Spleen (tissue), 11 donors: ENCODE data around the gene ERCC6L2. TPM values are rescaled to one million over a fixed set of nuclear protein-coding genes. Genes with fewer than 3 reads are reported as not detected.

Experiments used
- DNase-seq: peaks from one replicate; pipeline ENCODE4 v3.0.0-alpha.2; 2020
- H3K27ac ChIP-seq, 8 donors: fragments of 200-600 bp; sonication (generic) in 7 of 8; 1 replicate in 4 of 8; 2 replicates in 4 of 8; pipeline versions ENCODE4 v1.5.0 to v1.8.0; 2016 to 2021; ENCODE audit warnings: inconsistent platforms in 4 of 8, mild to moderate bottlenecking in 4 of 8, moderate library complexity in 1 of 8
- H3K27me3 ChIP-seq, 7 donors: fragments of 200-600 bp; sonication (generic) in 6 of 7; replicated peaks in 1 of 7; 1 replicate in 4 of 7; 2 replicates in 3 of 7; pipeline versions ENCODE4 v1.5.0 to v1.8.0; 2016 to 2021; ENCODE audit warnings: inconsistent platforms in 3 of 7, mild to moderate bottlenecking in 1 of 7
- H3K36me3 ChIP-seq, 6 donors: fragments of 200-600 bp; sonication (generic) in 5 of 6; 1 replicate in 4 of 6; 2 replicates in 2 of 6; pipeline versions ENCODE4 v1.5.0 to v1.8.0; 2016 to 2021; ENCODE audit warnings: inconsistent platforms in 2 of 6
- H3K4me1 ChIP-seq, 6 donors: fragments of 200-600 bp; sonication (generic) in 5 of 6; 1 replicate in 3 of 6; 2 replicates in 3 of 6; pipeline versions ENCODE4 v1.5.0 to v1.8.0; 2016 to 2021; ENCODE audit warnings: inconsistent platforms in 3 of 6
- H3K4me3 ChIP-seq, 8 donors: fragments of 200-600 bp; sonication (generic) in 7 of 8; 1 replicate in 4 of 8; 2 replicates in 4 of 8; pipeline versions ENCODE4 v1.5.0 to v1.8.0; 2016 to 2021; ENCODE audit warnings: inconsistent platforms in 4 of 8, mild to moderate bottlenecking in 4 of 8, moderate library complexity in 2 of 8
- H3K9me3 ChIP-seq, 8 donors: fragments of 200-600 bp; sonication (generic) in 7 of 8; 1 replicate in 4 of 8; 2 replicates in 4 of 8; pipeline versions ENCODE4 v1.5.0 to v1.8.0; 2016 to 2021; ENCODE audit warnings: inconsistent platforms in 4 of 8
- POLR2A ChIP-seq, 3 donors: fragments of 450-650 bp; IDR thresholded peaks; one replicate each; pipeline ENCODE4 v1.5.1; 2017; ENCODE audit warnings: antibody characterized with exemption in 3 of 3, mild to moderate bottlenecking in 1 of 3
- POLR2AphosphoS5 ChIP-seq, 3 donors: sonication (generic); formaldehyde crosslinking; IDR thresholded peaks; one replicate each; pipeline ENCODE4 v1.5.1; 2017; ENCODE audit warnings: antibody characterized with exemption in 3 of 3
- WGBS, 5 donors: extraction: QIAGEN DNeasy Blood & Tissue Kit in 3 of 5; methylation state at CpG; one replicate each; pipeline versions ENCODE4 v1.1.5 to v1.1.7; 2013 to 2018; 5-methylcytosine and 5-hydroxymethylcytosine counted together
- intact Hi-C: fragments of 100-400 bp; cut with DNase I; formaldehyde crosslinking; loops from one replicate; pipeline ENCODE4 v1.15.0; 2023; ENCODE audit warnings: low total_unique reads
- polyA plus RNA-seq, 3 donors: library from polyadenylated mRNA; stranded (reverse); fragments of 200-250 nt; gene quantifications; one replicate each; pipeline ENCODE4 v1.2.1, GENCODE V29; 2013
- total RNA-seq, 7 donors: library from RNA; depleted of rRNA in 3 of 7; stranded (reverse); fragments of >200 nt in 3 of 7; fragmentation: NEBNext Ultra II Directional in 4 of 7; extraction: Animal tissue kit (Norgen Biotek cat#: 25700) in 4 of 7; gene quantifications; one replicate each; pipeline versions ENCODE4 v1.1.0 to v1.2.1, GENCODE V29; 2016 to 2021
- TF ChIP-seq, protein P1 (sequence below), 11 experiments: fragments of 200-600 bp in 7 of 11; fragments of 450-650 bp in 4 of 11; sonication (generic) in 4 of 11; IDR thresholded peaks in 8 of 11; conservative IDR thresholded peaks in 3 of 11; 1 replicate in 7 of 11; 2 replicates in 4 of 11; pipeline versions ENCODE4 v1.4.0 to v1.8.0; 2016 to 2021; ENCODE audit warnings: antibody characterized with exemption in 11 of 11, inconsistent platforms in 4 of 11, mild to moderate bottlenecking in 1 of 11
- donor health status: healthy with polysubstance abuse.
- donor health status: DM: no; HTN: no; CAD: no; lungs with moderate emphysema.
- donor health status: DM: no; HTN: no; CAD: no.
- donor health status: Bipolar disorder and iron deficiency.
- donor health status: healthy.
- donor health status: DM: no; HTN: no; CAD: no.
- donor health status: DM: yes; HTN: yes; CAD: no.

Gene ERCC6L2
- total and polyA plus RNA-seq, 10 donors, result 4.6 to 118 (median 70.9) TPM

DNA sequence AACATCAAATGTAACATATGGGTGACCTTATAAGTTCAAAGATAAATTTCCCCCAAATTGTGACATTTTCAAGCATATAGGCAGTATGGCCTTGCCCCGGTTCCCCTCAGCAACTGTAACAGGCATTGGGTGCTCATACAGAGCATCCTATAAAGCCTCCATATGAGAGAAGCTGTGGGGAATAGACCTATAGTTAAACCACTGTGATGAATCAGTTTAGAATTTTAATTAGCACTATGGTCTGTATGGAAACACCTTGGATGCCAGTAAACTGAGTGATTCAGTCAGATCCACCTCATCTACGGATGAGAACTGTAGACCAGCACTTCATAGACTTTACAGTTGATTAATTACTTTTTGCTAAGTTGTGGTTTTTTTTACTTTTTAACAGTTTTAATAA is 79.4 kb downstream of the ERCC6L2 start:
- intact Hi-C loops, result no loop called here
- DNase-seq, result no peak
- H3K36me3 ChIP-seq, result peaks cover 6 to 60% (median 17%) of the 10 kb centered on the region in 6 donors
- TF ChIP-seq POLR2A (IDR thresholded peaks at IDR 0.05) (no peak), POLR2AphosphoS5 (IDR thresholded peaks at IDR 0.05) (no peak)
- TF ChIP-seq, protein P1, sequence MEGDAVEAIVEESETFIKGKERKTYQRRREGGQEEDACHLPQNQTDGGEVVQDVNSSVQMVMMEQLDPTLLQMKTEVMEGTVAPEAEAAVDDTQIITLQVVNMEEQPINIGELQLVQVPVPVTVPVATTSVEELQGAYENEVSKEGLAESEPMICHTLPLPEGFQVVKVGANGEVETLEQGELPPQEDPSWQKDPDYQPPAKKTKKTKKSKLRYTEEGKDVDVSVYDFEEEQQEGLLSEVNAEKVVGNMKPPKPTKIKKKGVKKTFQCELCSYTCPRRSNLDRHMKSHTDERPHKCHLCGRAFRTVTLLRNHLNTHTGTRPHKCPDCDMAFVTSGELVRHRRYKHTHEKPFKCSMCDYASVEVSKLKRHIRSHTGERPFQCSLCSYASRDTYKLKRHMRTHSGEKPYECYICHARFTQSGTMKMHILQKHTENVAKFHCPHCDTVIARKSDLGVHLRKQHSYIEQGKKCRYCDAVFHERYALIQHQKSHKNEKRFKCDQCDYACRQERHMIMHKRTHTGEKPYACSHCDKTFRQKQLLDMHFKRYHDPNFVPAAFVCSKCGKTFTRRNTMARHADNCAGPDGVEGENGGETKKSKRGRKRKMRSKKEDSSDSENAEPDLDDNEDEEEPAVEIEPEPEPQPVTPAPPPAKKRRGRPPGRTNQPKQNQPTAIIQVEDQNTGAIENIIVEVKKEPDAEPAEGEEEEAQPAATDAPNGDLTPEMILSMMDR (IDR thresholded peaks at IDR 0.05 in 8 of 11, conservative IDR thresholded peaks at IDR 0.05 in 3 of 11), result no peak
- no peaks in the 10 kb centered on the region for H3K27me3 ChIP-seq
- 78 to 97% (median 87%) methylated on average over 2 of the region's 2 CpGs for WGBS, 5 donors
- H3K9me3 ChIP-seq, result peaks cover 0 to 39% (median 22%) of the 10 kb centered on the region in 8 donors
- H3K4me1 ChIP-seq, result no peaks in the 10 kb centered on the region
- no peak overlapping the region for H3K4me3 ChIP-seq
- H3K27ac ChIP-seq, result no peak overlapping the region

DNA sequence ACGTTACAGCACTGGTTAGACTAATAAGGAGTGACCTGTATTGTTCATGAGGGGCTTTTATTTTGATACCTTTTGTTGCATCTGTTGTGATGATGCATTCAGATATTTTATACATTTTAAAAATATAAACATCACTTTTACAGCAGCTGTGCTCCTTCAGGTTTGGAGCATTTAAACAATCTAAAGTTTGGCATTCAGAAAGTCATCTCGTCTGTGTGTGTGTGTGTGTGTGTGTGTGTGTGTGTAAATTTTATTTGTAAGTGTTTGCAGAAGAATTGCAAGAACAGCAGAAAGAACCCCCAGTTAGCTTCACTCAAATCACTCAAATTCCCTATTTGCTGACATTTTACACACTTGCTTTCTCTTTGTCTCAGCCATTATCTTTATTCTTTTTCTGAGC is 87.4 kb downstream of the ERCC6L2 start:
- DNase-seq, result no peak
- Histone ChIP-seq H3K36me3 (peaks cover 0 to 38% (median 0%) of the 10 kb centered on the region in 6 donors), H3K27ac (no peak overlapping the region), H3K4me3 (no peak overlapping the region), H3K9me3 (peaks cover 0 to 2% (median 0%) of the 10 kb centered on the region in 8 donors), H3K4me1 (no peaks in the 10 kb centered on the region), H3K27me3 (no peaks in the 10 kb centered on the region)
- intact Hi-C loops, result no loop called here
- TF ChIP-seq POLR2AphosphoS5 (IDR thresholded peaks at IDR 0.05), result no peak
- no peak for TF ChIP-seq POLR2A (IDR thresholded peaks at IDR 0.05)
- TF ChIP-seq, protein P1 (IDR thresholded peaks at IDR 0.05 in 8 of 11, conservative IDR thresholded peaks at IDR 0.05 in 3 of 11), result no peak
- 77 to 90% (median 86%) methylated on average over 2 of the region's 2 CpGs for WGBS, 5 donors

DNA sequence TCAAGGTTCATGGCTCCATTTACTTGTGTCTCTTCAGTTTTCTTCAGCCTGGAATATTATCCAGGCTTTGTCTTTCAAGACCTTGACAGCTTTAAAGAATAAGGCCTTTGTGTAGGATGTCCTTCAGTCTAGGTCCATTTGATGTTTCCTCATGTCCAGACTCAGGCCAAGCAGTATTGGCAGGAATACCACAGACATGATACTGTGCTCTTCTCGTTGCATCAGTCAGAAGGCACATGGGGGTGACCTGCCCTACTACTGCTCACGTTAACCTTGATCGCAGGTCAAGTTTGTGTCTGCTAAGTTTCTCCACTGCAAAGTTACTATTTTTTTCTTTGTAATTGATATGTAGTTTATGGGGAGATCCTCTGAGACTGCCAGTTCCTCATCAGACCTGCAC is 88.2 kb downstream of the ERCC6L2 start:
- TF ChIP-seq, protein P1 (IDR thresholded peaks at IDR 0.05 in 8 of 11, conservative IDR thresholded peaks at IDR 0.05 in 3 of 11), result no peak
- TF ChIP-seq POLR2A (IDR thresholded peaks at IDR 0.05), result no peak
- no peak for TF ChIP-seq POLR2AphosphoS5 (IDR thresholded peaks at IDR 0.05)
- 90 to 94% (median 92%) methylated on average over 3 of the region's 3 CpGs for WGBS, 5 donors

DNA sequence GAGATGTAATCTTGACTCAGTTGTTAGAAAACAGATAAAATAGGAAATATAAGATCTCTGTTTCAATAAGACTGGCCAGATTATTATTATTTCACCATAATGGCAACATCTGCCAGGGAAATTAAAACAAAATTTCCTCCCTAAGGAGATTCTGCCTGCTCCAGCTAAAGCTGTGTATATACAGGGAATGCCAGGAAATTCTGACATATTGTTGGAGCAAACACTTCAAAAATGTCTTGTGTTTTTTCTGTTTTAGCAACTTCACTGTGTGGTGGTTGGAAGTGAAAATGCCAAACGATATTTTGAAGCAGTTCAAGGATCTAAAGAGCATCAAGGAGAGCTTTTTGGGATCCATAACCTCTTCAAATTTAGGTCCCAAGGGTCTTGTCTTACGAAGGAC is 90.8 kb downstream of the ERCC6L2 start:
- Histone ChIP-seq H3K36me3 (peaks cover 0 to 45% (median 4%) of the 10 kb centered on the region in 6 donors), H3K4me1 (no peaks in the 10 kb centered on the region), H3K27ac (no peak overlapping the region), H3K27me3 (no peaks in the 10 kb centered on the region), H3K9me3 (no peaks in the 10 kb centered on the region), H3K4me3 (no peak overlapping the region)
- whole genome bisulfite sequencing, 5 donors, result 60 to 85% (median 77%) methylated on average over 2 of the region's 2 CpGs
- TF ChIP-seq POLR2A (IDR thresholded peaks at IDR 0.05) (no peak), POLR2AphosphoS5 (IDR thresholded peaks at IDR 0.05) (no peak)
- TF ChIP-seq, protein P1 (IDR thresholded peaks at IDR 0.05 in 8 of 11, conservative IDR thresholded peaks at IDR 0.05 in 3 of 11), result no peak
- DNase-seq, result no peak
- intact Hi-C loops, result no loop called here

More for the DNA sequence above, 88.2 kb downstream of the ERCC6L2 start:
- H3K4me3 ChIP-seq, result no peak overlapping the region
- no peaks in the 10 kb centered on the region for H3K9me3 ChIP-seq
- no peak for DNase-seq
- no peaks in the 10 kb centered on the region for H3K4me1 ChIP-seq
- no peaks in the 10 kb centered on the region for H3K27me3 ChIP-seq
- H3K36me3 ChIP-seq, result peaks cover 0 to 32% (median 0%) of the 10 kb centered on the region in 6 donors
- intact Hi-C loops, result no loop called here
- no peak overlapping the region for H3K27ac ChIP-seq
